ENCODE measurements around the gene GLP1R.

- TF ChIP-seq CTCF (conservative IDR thresholded peaks at IDR 0.05; ENCODE audit: low read length): no peak
- no peak for TF ChIP-seq EZH2phosphoT487 (IDR thresholded peaks at IDR 0.05; ENCODE audit: borderline replicate concordance)
Observed at GRCh38 chr6:39063526-39063925, 14.9 kb downstream of the GLP1R start.

Measured in Loucy (cell line).